IPS-NIHi7 (cell line): Measurements from ENCODE around the gene MDFI.
A peak's percentile ranks its signal among the peaks of the same experiment; 100 is the strongest.

Source experiments
- DNase-seq: peaks from one replicate; pipeline ENCODE4 v3.0.0; 2012; ENCODE audit warnings: mixed read lengths; ENCODE audit errors: extremely low spot score

The MDFI gene

GRCh38 chr6:41634657-41635056 is 3.6 kb upstream of the MDFI start:
- peak; percentile 59 for DNase-seq

- no peak for DNase-seq
Measured at GRCh38 chr6:41635365-41635764, 2.9 kb upstream of the MDFI start.

GRCh38 chr6:41636833-41637193 is 1.5 kb upstream of the MDFI start:
- peak; percentile 84 for DNase-seq

GRCh38 chr6:41637194-41638001 is 870 bp upstream of the MDFI start:
- DNase-seq: peak; percentile 62

GRCh38 chr6:41638935-41639808 is 904 bp downstream of the MDFI start:
- peak; percentile 64 for DNase-seq

GRCh38 chr6:41639809-41640371 is 1.6 kb downstream of the MDFI start:
- no peak for DNase-seq

- DNase-seq: no peak
Measured at GRCh38 chr6:41640426-41640825, 2.2 kb downstream of the MDFI start.

GRCh38 chr6:41641352-41641925 is 3.2 kb downstream of the MDFI start:
- DNase-seq: no peak

GRCh38 chr6:41642090-41642959 is 4.1 kb downstream of the MDFI start:
- DNase-seq: no peak

- no peak for DNase-seq
Measured at GRCh38 chr6:41642960-41643898, 5.0 kb downstream of the MDFI start.

- no peak for DNase-seq
Measured at GRCh38 chr6:41643899-41644269, 5.6 kb downstream of the MDFI start.

GRCh38 chr6:41644297-41644879 is 6.1 kb downstream of the MDFI start:
- DNase-seq: peak; percentile 41

GRCh38 chr6:41645007-41645618 is 6.8 kb downstream of the MDFI start:
- no peak for DNase-seq

GRCh38 chr6:41646026-41646795 is 7.9 kb downstream of the MDFI start:
- DNase-seq: no peak

GRCh38 chr6:41647061-41647511 is 8.8 kb downstream of the MDFI start:
- DNase-seq: no peak

GRCh38 chr6:41648070-41648585 is 9.9 kb downstream of the MDFI start:
- no peak for DNase-seq

- no peak for DNase-seq
Measured at GRCh38 chr6:41648921-41649320, 10.7 kb downstream of the MDFI start.

- DNase-seq: no peak
Measured at GRCh38 chr6:41649596-41649995, 11.3 kb downstream of the MDFI start.
